Activated CD4-positive, alpha-beta T cell treated with anti-CD3 and anti-CD28 coated beads, Interleukin-10, Interleukin-2, amounts not matched to agents 100 ng/mL and 50 ng/mL, durations not matched to agents 16 hours and 8 hours (primary cell): ENCODE data around the gene DGKD.
"Not testable (repeated sequence)": the region's sequence is repeated elsewhere in the genome, so short reads cannot be mapped to it uniquely, and the experiment has no call there.

Source experiments
- DNase-seq: peaks from one replicate; pipeline ENCODE4 v3.0.0-alpha.2; 2020

Gene DGKD

DNA sequence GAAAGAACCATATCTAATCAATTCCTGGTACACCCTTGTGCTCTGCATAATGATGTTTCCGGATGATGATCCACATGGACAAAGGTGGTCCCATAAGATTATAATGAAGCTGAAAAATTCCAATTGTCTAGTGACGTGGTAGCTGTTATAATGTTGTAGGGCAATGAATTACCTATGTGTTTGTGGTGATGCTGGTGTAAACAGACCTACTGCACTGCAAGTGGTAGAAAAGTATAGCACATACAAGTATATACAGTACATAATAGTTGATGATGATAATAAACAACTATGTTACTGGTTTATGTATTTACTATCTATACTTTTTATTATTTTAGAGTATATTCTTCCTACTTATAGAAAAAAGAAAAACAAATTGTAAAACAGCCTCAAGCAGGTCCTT is 8.4 kb downstream of the DGKD start:
- DNase-seq, result no peak

- no peak for DNase-seq
These were observed 9.5 kb downstream of the DGKD start for GRCh38 chr2:233363744-233364235.

DNA sequence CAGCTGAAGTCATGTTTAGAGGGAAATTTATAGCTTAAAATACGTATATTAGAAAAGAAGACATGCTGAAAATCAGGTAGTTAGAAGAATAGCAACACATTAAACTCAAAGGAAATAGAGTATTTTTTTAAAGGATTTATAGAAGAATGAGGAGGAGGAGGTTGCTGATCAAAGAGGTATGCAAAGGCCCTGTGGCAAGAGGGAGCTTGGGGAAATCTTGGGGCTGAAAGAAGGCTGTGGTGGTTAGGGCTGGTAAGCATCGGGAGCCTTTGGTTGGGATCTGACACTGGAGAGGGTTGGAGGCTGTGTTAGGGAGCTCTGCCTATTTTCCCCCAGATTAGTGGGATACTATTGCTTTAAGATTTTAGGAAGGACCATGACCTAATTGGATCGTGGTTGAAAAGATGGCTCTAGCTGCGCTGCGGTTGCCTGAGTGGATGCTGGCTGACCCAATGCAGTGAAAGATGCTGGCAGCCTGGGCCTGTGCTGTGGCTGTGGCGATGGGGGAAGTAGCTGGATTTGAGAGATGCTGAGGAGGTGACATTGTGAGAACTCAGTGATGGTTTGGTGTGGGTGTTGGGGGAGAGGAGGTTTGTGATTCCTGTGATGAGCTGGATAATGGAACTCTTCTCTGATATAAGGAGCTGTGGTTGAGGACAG is 11.7 kb downstream of the DGKD start:
- no peak for DNase-seq

GRCh38 chr2:233367586-233367985 is 13.3 kb downstream of the DGKD start:
- DNase-seq, result no peak

DNA sequence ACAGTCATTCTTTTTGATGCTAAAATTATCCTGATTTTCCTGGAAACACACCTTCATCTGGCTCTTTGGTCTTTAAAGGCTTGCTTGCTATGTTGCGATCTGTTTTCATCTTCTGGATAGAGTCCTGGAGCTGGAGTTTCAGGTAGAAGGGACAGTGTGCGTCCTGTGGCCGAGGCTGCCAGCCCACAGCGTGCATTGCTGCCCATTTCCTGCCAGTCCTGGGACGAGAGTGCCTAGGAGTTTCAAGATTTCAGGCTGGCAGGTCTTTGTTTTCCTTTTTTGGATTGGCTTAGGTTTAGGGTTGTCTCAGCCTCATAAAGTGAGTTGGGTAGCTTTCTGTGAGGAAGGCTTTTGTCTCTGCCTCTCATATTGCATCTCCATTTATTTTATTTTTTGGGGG is 14.5 kb downstream of the DGKD start:
- DNase-seq, result no peak

DNA sequence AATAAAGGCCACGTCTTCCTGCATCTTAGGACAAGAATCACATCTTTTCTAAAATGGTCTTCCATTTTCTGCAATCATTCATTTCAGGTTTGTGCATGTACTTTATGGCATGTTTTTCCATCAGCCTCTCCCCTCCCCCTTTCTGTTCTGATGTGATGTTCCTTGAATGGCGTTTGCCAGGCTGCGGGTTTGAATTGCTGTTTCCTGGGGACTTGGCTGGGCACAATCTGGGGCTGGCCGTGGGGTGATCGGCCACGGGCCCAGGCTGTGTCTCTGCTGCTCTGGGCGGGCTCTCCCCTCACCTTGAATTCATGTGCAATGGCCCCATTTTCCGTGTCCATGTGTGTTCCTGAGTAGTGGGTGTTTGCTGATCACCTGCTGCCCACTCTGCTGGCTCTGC is 15.2 kb downstream of the DGKD start:
- no peak for DNase-seq

DNA sequence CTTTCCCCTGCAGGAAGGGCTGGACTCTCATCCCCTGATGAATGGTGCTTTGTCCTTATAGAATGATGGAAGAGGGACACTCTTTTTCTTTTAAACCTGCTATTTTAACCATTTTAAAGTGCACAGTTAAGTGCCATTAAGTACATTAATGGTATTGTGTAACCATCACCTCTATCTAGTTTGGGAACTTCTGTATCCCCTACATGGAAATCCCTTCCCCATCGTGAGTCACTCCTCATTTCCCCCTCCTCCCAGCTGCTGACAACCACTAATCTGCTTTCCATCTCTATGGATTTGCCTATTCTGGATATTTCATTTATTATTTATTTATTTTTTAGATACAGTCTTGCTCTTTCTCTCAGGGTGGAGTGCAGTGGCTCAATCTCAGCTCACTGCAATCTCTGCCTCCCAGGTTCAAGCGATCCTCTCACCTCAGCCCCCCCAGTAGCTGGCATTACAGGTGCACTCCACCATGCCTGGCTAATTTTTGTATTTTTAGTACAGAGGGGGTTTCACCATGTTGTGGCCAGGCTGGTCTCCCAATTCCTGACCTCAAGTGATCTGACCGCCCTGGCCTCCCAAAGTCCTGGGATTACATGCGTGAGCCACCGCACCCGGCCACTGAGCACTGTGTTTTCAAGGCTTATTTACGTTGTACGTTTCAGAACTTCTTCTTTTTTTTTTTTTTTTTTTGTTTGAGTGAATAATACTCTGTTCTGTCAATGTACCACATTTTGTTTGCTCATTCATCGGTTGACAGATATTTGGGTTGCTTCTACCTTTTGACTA is 15.8 kb downstream of the DGKD start:
- no peak for DNase-seq

DNA sequence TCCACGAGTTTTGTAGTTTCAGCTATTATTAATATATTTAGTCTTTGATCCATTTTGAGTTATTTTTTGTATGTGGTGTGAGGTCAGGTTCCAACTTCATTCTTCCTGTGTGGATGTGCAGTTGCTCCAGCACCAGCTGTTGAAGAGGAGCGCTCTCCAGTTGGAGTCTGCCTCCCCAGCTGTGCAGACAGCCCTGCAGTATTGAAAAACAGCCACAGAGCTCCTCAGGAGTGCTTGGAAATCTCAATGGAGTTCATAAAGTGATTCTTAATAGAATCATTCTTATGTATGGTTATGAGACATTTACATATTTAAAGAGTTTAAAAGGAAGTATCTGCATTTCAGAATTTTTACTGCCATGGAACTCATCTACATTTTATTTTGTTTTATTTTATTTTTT is 17.3 kb downstream of the DGKD start:
- no peak for DNase-seq

DNA sequence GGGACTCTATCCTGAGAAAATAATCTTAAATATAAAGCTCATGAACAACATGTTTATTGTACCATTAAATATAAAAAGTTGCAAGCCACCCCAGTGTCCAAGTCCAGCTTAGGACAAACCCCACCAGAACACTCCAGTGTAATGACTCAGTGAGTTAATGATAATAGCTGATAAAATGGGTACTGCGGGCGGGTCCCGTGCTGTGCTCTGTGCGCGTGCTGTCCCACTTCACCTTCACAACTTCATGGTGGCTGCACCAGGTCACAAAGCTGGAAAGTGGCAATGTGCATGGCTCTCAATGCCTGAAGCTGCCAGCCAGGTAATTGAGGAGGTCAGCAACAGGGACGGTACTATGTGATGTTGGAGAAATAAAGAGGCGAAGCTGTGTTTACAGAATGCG is 18.6 kb downstream of the DGKD start:
- DNase-seq, result no peak

GRCh38 chr2:233373316-233373715 is 19.0 kb downstream of the DGKD start:
- DNase-seq, result no peak

DNA sequence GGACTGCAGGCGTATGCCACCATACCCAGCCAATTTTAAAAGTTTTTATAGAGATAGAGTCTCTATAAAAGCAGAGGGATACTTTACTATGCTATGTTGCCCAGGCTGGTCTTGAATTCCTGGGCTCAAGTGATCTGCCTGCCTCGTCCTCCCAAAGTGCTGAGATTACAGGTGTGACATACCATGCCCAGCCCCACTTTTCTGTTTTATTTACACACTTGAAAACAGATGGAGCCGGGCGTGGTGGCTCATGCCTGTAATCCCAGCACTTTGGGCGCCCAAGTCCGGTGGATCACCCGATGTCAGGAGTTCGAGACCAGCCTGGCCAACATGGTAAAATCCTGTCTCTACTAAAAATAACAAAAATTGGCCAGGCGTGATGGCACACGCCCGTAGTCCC is 20.5 kb downstream of the DGKD start:
- DNase-seq, result not testable (repeated sequence)

DNA sequence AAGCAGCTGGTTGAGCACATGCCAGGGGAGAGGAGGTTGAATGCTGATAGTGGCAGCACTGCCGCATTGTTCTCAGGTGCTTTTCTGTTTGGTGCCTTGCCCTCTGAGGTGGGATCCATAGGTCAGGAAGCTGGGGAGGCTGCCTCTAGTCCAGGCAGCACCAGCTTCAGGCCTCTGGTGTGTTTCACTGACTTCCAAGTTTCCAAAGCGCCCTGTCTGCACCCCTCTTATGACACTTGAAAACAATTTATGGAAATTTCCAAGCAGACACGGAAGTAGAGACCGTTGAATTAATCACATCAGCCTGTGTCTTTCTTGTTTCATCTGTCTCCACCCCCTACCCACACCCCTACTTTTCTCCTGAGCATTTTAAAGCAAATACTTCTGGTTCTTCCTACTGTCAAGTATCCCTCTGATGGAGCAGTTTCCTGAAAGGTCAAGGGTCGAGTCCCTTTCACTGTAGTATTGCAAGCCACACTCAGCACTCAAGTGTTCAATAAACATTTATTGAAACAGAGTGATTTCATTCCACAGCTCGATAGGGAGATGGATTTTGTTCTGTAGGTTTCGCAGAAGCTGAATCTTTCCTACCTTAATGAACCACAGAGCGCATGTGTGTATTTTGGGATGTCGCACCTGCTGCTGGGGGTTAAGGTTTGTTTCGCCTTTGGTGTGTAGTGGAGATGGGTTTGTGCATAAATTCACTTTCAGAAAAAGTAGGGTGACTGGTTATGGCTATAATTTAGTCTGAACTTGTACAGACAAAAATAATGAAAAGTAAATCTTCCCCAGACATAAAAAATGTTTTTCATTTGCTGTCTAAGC is 21.4 kb downstream of the DGKD start:
- DNase-seq, result no peak

- no peak for DNase-seq
These were observed 24.7 kb downstream of the DGKD start for GRCh38 chr2:233379034-233379433.

GRCh38 chr2:233379441-233379840 is 25.1 kb downstream of the DGKD start:
- DNase-seq, result no peak

GRCh38 chr2:233380132-233380895 is 26.0 kb downstream of the DGKD start:
- DNase-seq, result no peak

GRCh38 chr2:233380995-233381637 is 26.8 kb downstream of the DGKD start:
- DNase-seq, result no peak

- DNase-seq, result no peak
These were observed 27.3 kb downstream of the DGKD start for GRCh38 chr2:233381638-233381995.

DNA sequence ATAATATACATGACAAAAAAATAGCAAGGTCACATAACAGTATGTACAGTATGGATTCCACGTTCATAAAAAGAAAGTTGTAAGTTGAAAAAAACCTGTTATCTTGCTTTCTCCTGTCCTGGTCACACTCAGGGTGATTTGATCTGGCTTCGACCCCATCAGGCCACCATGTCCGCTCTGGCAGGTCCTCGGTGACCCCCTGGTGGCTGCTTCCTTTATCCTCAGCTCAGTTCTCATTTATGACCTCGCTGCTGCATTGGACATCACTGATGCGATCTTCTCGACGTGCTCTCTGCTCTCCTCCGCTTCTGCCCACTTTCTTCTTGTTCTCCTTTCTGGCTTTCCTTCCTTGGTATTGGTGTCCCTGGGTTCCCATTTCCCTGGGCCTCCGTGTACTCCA is 29.7 kb downstream of the DGKD start:
- DNase-seq, result no peak

DNA sequence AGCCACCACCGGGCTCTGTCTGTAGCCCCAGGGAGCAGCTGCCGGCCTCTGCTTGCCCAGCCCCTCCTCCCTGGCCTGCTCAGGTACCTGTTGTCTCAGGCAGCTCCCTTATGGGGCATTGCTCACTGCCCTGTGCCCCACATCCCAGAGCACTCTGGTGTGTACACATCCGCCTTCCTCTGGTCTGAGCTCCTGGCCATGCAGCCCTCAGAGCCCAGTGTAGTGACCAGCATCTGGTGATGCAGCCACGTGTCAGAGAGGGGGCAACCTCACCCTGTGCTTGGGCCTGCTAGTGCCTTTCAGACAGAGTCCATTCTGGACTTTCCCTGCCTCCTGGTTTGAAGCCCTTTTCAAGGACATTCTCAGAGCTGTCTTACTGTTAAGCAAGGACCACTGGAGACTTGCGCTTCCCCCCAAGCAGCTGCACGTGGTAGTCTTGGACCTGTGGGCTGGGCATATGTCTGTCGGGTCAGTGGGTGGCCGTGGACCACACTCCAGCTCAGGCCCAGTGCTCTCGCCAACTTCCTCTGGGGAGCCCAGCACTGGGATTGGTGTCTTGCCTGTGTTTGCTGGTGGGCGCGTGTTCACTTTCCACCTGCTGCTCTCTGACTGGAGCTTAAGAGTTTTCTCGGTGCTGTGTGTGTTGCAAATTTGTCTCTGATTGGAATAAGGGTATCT is 30.7 kb downstream of the DGKD start:
- DNase-seq, result no peak

DNA sequence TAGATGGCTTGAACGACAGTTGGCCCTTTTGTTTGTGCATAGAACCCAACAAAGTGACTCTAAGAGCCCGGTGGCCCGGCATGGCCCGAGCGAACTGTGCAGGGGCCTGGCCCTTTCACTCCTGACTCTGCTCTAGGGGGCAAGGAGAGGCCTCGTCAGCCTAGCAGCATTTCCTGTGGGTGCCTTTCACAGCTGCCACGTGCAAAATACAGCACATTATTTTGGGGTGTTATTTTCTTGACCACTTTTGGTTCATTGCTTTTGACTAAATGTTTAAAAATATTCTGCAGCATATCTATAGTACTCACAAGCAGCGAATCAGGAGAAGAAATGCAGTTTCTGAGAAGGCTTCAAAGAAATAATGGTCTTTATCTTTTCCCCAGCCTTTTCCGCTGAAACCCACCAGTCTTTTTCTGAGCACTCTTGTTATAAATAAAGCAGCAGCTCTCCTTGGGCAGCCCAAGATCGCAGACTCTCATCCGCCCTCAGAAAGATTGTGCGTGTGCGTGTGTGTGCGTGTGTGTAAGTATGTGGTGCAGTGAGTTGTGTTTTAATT is 31.3 kb downstream of the DGKD start:
- peak; percentile 27 for DNase-seq

- DNase-seq, result peak; percentile 32
These were observed 32.2 kb downstream of the DGKD start for GRCh38 chr2:233386382-233387041.
